NCI-H2107 treated with DMSO at 0.1 percent for 48 hours (cell line): ENCODE results near the gene DGKQ.

Experiments
- DNase-seq: peaks from one replicate; lab custom pipeline; 2025; ENCODE audit not compliant: unreplicated experiment; lab: John Stamatoyannopoulos, UW

Gene DGKQ, protein sequence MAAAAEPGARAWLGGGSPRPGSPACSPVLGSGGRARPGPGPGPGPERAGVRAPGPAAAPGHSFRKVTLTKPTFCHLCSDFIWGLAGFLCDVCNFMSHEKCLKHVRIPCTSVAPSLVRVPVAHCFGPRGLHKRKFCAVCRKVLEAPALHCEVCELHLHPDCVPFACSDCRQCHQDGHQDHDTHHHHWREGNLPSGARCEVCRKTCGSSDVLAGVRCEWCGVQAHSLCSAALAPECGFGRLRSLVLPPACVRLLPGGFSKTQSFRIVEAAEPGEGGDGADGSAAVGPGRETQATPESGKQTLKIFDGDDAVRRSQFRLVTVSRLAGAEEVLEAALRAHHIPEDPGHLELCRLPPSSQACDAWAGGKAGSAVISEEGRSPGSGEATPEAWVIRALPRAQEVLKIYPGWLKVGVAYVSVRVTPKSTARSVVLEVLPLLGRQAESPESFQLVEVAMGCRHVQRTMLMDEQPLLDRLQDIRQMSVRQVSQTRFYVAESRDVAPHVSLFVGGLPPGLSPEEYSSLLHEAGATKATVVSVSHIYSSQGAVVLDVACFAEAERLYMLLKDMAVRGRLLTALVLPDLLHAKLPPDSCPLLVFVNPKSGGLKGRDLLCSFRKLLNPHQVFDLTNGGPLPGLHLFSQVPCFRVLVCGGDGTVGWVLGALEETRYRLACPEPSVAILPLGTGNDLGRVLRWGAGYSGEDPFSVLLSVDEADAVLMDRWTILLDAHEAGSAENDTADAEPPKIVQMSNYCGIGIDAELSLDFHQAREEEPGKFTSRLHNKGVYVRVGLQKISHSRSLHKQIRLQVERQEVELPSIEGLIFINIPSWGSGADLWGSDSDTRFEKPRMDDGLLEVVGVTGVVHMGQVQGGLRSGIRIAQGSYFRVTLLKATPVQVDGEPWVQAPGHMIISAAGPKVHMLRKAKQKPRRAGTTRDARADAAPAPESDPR

DNA sequence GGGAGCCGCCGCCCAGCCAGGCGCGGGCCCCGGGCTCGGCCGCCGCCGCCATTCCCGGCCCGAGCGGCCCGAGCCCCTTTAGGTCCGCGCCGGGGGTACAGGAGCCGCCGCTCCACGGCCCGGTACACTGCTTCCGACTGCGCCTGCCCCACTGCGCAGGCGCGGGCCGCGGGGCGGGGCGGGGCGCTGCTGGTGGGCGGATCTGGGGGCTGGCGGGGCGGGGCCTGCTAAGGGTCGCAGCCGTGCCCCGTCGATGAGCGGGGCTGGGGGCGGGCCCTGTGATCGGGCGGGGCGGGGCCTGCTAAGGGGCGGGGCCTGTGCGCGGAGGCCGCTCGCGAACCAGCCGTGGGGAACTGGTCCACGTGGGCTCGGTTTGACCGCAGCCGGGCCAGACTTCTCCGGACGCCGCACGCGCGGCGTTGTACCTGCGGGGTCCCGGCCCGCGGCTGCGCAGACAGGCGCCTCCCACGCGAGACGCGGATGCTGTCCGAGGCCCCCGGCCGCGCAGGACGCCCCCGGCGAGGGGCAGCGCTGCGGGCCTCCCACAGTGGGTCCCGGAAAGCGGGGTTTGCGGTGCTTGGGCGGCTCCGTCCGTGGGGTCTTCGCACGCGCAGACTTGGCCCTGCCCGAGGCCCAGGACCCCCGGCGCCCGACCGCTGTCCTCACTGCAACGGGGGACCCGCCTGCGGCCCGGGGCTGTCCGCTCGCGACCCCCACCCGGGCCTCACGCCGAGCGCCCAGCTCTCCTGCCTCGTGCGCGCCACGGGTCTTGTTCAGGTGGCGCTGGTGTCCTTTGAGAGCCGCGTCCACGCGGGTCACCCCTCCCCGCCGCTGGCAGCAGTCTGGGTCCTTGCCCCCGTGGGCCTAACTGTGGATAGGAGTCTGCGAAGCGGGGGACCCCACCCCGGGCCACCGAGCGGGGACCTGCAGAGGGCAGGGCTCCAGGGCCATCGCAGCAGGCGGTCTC is at the start of gene DGKQ:
Gene DGKQ (minus strand): TSS at position 139 of the 967 bp plus-strand sequence. CDS start 87 bp downstream, at position 52.
- DNase-seq: no peak

DNA sequence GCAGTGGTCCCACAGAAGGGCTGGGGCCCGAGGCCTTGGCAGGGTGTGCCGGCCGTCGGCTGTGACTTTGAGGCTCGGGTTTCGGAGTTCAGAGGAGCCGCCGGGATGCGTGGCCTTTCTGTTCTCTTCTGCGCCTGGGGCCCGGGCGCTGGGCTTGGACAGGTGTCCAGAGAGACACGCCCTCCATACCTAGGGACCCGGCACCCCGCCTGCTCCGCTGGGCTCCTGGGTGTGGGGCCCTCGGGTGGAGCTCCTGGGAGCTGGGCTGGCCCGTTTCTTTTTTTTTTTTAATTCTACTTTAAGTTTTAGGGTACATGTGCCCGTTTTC is 49.3 kb upstream of the DGKQ start:
- DNase-seq: no peak

DNA sequence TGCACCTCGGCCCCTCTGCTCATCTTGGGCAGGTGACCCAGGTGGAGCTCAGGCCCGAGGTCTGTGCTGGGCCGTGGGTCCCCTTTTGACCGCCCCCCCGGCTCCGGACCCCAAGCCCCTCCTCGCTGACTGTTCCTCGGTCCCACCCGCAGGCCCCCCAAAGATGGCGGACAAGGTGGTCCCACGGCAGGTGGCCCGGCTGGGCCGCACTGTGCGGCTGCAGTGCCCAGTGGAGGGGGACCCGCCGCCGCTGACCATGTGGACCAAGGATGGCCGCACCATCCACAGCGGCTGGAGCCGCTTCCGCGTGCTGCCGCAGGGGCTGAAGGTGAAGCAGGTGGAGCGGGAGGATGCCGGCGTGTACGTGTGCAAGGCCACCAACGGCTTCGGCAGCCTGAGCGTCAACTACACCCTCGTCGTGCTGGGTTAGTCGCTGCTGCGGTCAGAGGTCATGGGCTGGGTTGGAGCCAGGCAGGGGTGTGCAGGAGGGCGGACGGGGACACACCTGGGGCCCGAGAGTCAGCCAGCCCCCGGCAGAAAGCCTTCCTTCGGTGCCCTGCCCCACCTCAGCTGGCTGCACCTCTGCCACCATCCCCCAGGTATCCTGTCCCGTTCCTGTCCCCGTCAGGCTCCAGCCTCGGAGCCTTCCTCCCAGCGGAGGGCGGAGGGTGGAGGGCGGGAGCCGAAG is 48.8 kb upstream of the DGKQ start:
- no peak for DNase-seq

DNA sequence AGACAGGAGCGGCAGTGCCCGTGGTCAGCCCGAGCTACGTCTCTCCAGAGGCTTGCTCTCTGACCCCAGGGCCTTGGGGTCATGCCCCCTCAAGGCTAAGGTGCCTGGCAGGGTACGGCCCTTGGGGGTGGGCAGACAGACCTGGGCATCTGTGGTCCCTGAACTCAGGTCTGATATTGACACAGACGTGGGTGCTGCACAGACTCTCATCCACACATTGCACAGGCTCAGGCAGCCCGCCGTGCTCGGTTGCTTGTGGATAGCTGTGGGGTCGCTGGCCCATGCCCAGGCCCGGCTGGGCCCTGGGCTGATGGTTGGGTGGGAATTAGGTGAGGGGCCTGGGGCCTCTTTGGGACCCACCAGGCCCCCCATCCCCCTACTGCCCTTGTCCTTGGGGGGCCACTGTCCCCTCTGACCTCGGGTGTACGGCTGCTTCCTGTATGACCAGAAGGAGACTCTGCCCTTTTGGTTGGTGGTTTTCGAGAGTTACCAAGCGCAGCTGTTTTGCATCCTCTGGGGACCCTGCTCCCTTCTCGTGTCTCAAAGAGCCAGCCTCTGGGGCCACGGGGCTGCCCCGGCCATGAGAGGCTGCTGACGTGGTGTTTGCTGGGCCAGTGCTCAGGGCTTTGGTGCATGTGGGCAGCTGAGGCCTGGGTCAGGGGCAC is 48.1 kb upstream of the DGKQ start:
- DNase-seq: no peak

DNA sequence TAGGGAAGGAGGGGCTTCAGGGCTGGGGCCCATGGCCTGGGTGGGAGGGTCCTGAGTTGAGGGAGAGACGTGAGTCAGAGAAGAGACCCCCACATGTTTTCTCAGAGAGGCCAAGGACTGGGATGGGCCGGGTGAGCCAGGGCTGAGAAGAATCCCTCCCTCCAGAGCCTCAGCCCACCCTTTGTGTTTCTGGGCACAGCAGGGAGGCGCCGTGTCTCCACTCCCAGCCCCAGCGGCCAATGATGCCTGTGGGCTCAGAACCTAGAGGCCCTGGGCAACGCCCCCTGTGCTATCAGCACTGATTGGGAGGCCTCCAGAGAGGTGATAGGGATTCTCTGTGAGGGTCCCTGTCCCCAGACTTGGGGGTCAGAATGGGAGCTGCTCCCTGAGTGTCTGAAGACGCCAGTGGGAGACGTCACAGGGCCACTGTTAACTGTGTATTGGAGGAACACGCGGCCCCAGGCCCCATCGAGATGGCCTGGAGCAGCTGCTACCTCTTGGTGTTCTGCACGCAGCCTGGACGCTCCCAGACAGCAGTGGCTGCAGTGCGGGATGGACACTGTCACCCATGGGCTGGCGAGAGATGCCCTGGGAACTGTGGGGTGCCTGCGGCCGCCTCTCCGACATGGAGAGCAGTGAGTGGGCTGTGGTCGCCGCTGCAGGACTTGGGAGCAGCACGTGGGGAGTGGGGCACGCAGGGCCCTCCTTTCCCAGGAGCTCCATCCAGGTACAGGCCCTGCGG is 46.5 kb upstream of the DGKQ start:
- DNase-seq: no peak

DNA sequence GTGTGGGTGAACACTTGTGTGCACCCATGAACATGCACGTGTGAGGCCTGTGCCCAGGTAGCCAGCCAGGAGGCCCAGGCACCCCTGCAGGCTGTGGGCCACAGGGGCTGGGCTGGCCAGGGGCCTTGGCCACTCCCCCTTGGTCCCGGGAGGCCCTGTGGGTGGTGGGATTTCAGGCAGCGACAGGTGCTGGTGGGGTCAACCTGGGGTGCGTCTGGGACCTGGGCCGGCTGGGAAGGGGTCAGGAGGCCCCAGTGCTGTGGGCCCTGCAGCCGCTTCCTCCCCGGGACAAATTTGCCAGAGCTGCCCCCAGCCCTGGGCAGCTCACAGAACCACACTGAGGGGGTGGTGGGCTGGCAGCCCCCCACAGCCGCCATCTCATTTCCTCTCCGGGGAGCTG is 46.0 kb upstream of the DGKQ start:
- DNase-seq: no peak

DNA sequence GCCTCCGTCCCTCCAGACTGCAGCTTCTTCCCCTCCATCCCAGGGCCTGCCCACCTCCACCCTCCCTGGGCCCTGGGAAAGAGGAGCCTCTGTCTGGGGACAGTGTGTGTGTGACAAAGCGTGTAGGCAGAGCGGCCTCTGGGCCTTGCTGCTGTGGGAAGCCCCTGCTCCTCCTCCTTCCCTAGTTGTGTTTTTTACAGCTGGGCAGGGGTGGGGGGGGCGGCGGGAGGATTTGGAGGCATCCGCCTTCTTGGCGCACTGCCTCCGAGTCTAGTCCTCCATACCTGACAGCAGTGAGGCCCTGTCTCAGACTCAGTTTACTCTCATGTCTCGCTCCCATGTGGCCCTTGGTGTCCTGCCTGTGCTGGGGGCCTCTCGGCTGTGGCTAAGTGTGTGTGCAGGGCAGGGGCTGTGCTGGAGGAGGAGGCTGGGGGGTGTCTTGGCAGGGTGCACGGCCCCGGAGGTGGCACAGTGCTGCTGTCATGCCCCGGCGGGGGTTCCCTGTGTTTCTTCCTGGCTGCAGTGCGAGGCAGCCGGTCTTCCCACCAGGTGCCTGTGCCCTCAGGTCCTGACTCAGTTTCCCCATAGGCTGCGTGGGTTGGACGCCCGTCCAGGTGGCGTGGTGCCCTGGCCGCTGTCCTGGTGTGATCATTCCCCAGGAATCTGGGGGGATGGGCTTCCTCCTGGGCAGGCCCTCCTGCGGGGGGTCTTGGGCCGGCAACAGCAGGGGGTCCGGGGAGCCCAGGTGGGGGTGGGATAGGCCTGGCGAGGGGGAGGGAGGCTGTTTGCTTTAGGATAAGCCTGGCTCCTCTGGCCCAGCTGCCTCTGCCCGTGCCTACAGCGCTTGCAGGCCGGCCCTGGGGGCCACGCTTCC is 45.0 kb upstream of the DGKQ start:
- no peak for DNase-seq

DNA sequence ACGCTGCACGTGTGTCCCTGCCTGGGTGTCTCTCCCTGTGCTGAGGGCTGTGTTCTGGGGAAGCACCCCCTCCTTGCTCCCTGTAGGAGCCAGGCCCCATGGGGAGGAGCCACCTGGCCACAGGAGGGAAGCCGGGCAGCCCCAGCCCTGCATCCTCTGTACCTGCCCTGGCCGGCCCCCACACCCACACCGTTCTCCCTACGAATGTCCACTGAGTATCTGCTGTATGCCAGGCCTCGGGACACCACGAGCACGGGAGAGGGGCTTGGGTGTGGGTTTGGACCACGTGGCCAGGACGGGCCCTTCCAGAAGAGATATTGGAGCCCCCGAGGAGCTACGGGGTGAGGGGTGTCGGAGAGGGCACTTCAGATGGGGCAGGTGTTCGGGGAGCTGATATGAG is 44.3 kb upstream of the DGKQ start:
- no peak for DNase-seq

DNA sequence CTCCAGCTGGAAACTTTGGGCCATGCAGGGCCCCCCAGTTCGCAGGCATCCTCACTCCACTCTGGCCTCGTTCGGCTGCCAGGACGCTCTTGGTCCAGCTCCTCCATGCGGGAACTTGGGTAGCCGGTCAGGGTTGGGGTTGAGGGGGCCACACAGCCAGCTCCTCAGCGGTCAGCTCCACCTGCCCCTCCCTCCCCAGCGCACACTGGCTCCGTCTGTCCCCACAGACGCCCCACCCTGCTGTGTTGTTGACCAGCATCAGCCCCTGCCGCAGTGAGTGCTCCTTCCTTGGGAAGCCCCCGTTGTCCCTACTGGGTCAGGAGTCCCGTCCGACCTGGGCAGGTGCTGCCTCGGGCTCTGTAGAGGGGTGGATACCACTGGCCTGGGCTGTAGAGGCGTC is 43.8 kb upstream of the DGKQ start:
- DNase-seq: no peak

DNA sequence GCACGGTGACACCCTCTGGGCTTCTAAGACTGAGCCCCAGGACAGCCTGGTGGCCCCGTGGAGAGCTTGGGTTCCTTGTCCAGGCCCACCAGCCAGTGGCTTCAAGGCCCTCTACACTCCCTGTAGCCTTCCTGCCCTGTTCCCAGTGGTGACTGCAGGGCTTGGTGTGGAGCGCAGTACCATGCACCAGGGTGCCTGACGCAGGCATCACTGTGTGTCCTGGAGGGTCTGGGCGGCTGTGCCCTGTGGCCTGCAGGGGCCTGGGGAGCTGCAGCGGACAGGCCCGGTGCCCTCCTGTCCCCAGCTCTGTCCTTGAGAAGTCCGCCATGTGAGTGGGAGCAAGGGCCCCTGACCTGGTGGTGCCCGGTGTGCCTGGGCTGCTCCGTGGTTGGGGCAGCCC is 42.4 kb upstream of the DGKQ start:
- DNase-seq: no peak

DNA sequence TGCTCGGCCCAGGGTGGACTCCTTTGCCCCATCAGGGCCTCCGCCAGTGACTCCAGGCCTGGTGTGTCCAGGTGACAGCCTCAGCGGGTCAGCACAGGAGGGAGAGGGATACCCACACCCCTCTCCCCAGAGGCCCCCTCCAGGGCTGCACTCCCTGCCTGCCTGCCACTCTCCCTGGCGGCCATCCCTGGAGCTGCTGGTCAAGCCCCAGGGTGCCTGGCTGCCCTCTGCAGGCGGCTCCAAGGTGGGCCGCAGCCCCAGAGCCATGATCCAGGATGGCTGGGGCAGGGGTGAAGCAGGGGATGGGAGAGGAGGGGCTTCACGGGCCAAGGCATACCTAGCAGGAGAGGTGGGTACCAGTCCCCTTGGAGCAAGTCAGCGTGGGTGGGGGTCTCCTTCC is 41.8 kb upstream of the DGKQ start:
- no peak for DNase-seq

DNA sequence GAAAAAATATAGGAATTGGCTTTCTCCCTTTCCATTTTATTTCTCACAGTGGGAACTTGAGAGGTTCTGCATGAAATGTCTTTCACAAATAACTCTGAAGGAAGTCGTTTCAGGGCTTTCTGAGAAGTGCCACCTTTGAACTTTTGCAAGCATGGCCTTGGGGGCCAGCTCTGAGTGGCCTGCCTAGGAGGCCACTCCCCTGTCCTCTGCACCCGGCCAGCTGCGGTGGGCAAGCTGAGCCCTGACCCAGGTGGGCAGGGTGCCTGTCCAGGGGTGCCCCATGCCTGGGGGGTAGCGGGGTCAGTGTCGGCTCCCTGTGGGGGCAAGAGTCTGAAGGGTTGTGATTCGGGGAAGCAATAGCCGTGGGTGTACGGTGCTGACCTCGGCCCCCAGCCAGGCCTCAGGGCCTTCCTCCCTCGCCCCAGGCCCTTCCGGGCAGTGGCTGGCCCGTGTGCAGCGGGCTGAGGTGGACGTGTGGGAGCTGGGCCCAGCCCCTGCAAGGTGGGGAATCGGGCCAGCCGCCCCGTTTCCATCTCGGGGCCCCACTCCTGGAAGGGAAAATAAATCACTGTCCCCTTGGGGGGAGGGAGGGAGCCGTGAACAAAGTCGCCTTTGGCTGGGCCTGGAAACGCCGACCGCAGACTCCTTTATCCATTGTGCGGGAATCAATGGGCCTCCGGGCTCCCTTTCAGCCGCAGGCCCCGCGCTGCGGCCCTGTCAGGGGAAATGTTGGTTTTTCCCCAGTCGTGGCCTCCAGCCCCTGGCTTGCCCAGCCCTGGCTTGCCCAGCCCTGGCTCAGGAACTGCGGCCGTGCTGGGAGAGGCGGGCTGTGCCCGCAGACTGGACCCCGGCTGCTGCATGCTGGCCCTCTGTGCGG is 41.2 kb upstream of the DGKQ start:
- no peak for DNase-seq

DNA sequence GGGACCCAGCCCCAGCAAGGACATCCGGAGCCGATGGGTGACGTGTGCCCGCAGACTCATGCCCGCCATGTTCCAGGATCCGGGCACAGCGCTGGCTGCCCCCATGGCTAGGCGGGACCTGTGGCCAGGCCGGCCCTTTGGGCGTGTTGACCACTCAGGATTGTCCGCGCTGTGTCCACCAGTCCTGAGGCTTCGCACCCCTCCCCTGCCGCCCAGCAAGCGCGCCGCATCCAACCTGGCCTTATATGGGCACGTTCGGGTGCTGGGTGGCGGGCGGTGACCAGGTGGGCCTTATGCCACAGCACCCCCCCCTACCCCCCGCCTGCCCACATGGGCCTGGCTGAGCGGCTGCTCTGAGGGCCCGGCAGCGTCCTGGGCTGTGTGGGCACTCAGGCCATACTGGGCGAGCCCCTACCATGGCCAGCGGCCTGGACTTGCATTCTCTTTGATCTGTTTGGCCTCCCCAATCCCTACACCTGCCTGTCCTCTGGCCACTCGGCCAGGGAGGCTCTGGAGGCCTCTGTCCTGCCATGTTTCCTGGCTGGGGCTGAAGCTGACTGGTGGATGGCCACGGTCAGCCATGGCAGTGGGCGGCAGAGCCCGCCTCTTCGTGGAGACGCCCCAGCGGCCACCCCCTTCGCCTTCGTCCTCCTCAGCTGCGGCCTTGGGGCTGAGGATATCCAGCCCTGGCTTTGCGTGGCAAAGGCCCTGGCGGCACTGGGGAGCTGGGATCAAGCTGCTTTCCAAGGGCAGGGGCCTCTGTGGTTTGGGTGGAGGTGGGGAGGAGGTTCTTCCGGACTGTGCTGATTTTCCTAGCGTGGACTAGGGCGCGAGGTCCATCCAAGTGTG is 40.1 kb upstream of the DGKQ start:
- no peak for DNase-seq

DNA sequence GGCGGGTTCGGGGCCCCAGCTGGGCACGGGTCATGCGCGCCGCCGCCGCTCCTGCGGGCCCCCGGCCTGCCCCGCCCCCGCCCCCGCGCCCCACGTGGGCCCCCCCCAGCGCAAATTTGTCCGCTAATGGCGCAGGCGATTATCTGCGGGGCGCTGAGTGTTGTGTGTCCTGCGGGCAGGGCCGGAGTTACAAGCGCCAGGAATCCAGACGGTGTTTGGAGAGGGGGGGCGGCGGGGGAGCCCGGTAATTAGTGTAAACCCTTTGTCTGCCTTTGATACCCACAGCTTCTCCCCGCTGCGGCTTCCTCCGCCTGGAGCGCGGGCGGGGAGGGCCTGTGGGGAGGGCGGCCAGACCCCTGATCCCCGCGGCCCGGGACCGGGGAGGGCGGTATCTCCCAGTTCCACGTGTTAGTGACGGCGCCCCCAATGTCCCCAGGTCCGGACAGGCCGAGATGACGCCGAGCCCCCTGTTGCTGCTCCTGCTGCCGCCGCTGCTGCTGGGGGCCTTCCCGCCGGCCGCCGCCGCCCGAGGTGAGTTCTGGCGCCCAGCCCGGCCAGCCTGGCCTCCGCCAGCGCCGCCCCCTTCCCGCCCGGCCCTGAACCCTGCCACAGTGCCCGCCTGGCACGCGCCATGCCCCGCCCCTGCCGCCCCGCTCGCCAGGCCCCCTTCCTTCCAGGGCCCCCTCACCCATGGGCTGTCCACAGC is 38.8 kb upstream of the DGKQ start:
- no peak for DNase-seq

DNA sequence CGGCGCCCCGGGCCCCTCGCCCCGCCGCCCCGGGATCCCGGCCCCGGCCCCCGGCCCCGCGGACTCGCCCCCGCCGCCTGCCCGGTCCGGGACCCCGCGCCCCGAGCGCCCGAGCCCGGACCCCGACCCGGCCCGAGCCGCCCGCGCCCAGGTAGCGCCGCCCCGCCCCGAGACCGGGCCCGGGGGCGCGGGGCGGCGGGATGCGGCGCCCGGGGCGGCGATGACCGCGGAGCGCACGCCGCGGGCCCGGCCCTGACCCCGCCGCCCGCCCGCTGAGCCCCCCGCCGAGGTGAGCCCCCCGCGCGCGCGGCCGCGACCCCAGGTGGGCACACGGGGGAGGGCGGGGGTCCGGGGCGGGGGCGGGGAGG is 38.3 kb upstream of the DGKQ start:
- DNase-seq: no peak
